ENCODE data around the gene TTC22. TPM values are rescaled to one million over a fixed set of nuclear protein-coding genes. Genes with fewer than 3 reads are reported as not detected.

The TTC22 gene
- total RNA-seq, 1 donor from 2014 or later, result 2.4 TPM

- no peaks in the 10 kb centered on the region for H3K4me1 Mint-ChIP-seq (ENCODE audit: low read depth)
- no peak for TF ChIP-seq CTCF (IDR thresholded peaks at IDR 0.05; ENCODE audit: unreplicated experiment)
- peak overlapping the region; percentile 54 for H3K27ac Mint-ChIP-seq
- peaks cover 2% of the 10 kb centered on the region for H3K9me3 Mint-ChIP-seq (ENCODE audit: low read depth)
- no peak for DNase-seq (ENCODE audit: low spot score, unreplicated experiment)
- H3K4me3 Mint-ChIP-seq (ENCODE audit: low read depth), result no peak overlapping the region
- H3K36me3 Mint-ChIP-seq (ENCODE audit: insufficient read depth), result peaks cover 29% of the 10 kb centered on the region
- no peaks in the 10 kb centered on the region for H3K27me3 Mint-ChIP-seq
Measured at GRCh38 chr1:54848134-54848948, 47.2 kb upstream of the TTC22 start.

GRCh38 chr1:54846716-54847284 lies 45.7 kb upstream of the TTC22 start:
- H3K27me3 Mint-ChIP-seq, result no peaks in the 10 kb centered on the region
- DNase-seq (ENCODE audit: low spot score, unreplicated experiment), result no peak
- H3K36me3 Mint-ChIP-seq (ENCODE audit: insufficient read depth), result peaks cover 29% of the 10 kb centered on the region
- no peak for TF ChIP-seq CTCF (IDR thresholded peaks at IDR 0.05; ENCODE audit: unreplicated experiment)
- no peak overlapping the region for H3K27ac Mint-ChIP-seq
- no peak overlapping the region for H3K4me3 Mint-ChIP-seq (ENCODE audit: low read depth)
- peaks cover 3% of the 10 kb centered on the region for H3K9me3 Mint-ChIP-seq (ENCODE audit: low read depth)
- H3K4me1 Mint-ChIP-seq (ENCODE audit: low read depth), result no peaks in the 10 kb centered on the region

GRCh38 chr1:54846301-54846700 lies 45.2 kb upstream of the TTC22 start:
- Mint-ChIP-seq H3K27me3 (no peaks in the 10 kb centered on the region), H3K4me1 (ENCODE audit: low read depth) (no peaks in the 10 kb centered on the region), H3K4me3 (ENCODE audit: low read depth) (no peak overlapping the region), H3K9me3 (ENCODE audit: low read depth) (peaks cover 3% of the 10 kb centered on the region), H3K27ac (no peak overlapping the region), H3K36me3 (ENCODE audit: insufficient read depth) (peaks cover 27% of the 10 kb centered on the region)
- no peak for TF ChIP-seq CTCF (IDR thresholded peaks at IDR 0.05; ENCODE audit: unreplicated experiment)
- no peak for DNase-seq (ENCODE audit: low spot score, unreplicated experiment)

- Mint-ChIP-seq H3K36me3 (ENCODE audit: insufficient read depth) (peaks cover 25% of the 10 kb centered on the region), H3K27me3 (no peaks in the 10 kb centered on the region), H3K27ac (no peak overlapping the region), H3K4me1 (ENCODE audit: low read depth) (no peaks in the 10 kb centered on the region), H3K4me3 (ENCODE audit: low read depth) (no peak overlapping the region), H3K9me3 (ENCODE audit: low read depth) (peaks cover 3% of the 10 kb centered on the region)
- no peak for TF ChIP-seq CTCF (IDR thresholded peaks at IDR 0.05; ENCODE audit: unreplicated experiment)
- no peak for DNase-seq (ENCODE audit: low spot score, unreplicated experiment)
Measured at GRCh38 chr1:54845772-54846171, 44.6 kb upstream of the TTC22 start.

- Mint-ChIP-seq H3K9me3 (ENCODE audit: low read depth) (peaks cover 3% of the 10 kb centered on the region), H3K36me3 (ENCODE audit: insufficient read depth) (peaks cover 14% of the 10 kb centered on the region), H3K4me1 (ENCODE audit: low read depth) (no peaks in the 10 kb centered on the region), H3K4me3 (ENCODE audit: low read depth) (no peak overlapping the region), H3K27ac (no peak overlapping the region), H3K27me3 (no peaks in the 10 kb centered on the region)
- no peak for TF ChIP-seq CTCF (IDR thresholded peaks at IDR 0.05; ENCODE audit: unreplicated experiment)
- DNase-seq (ENCODE audit: low spot score, unreplicated experiment), result no peak
Measured at GRCh38 chr1:54844564-54844963, 43.4 kb upstream of the TTC22 start.

Measured in progenitor cell of endocrine pancreas (in vitro differentiated cells).